Loucy (cell line): ENCODE results near the gene EIF4E3.

Experiments used
- CTCF ChIP-seq: fragments of 200-600 bp; sonication (generic); conservative IDR thresholded peaks from 2 replicates; pipeline ENCODE4 v1.5.1; 2014; ENCODE audit warnings: mild to moderate bottlenecking, antibody characterized with exemption, low read length
- EZH2phosphoT487 ChIP-seq: fragments of 200-600 bp; IDR thresholded peaks from 2 replicates; pipeline ENCODE4 v1.6.1; 2018; ENCODE audit warnings: antibody characterized with exemption, mild to moderate bottlenecking, moderate library complexity, borderline replicate concordance

- TF ChIP-seq CTCF, result no peak
- no peak for TF ChIP-seq EZH2phosphoT487
These were observed 9.7 kb upstream of the EIF4E3 start for GRCh38 chr3:71734881-71735280.
